CD4-positive, alpha-beta T cell (primary cell): Measurements from ENCODE around the gene OR52W1. TPM values are rescaled to one million over a fixed set of nuclear protein-coding genes. Genes with fewer than 3 reads are reported as not detected.
A peak's percentile ranks its signal among the peaks of the same experiment; 100 is the strongest.

ENCODE experiments used
- ATAC-seq: fragments of 200-7000 bp; cut with Tn5 transposase; one replicate; pipeline ENCODE4 v1.10.0; 2022; ENCODE audit warnings: mild to moderate bottlenecking; ENCODE audit not compliant: poor library complexity
- CTCF ChIA-PET: fragments of 350-600 bp; sonication (Branson Sonifier 250); formaldehyde crosslinking; loops from one replicate; lab custom pipeline; 2021; ENCODE audit warnings: antibody characterized with exemption, inconsistent platforms; lab: Charles Lee
- POLR2A ChIA-PET: fragments of 350-600 bp; sonication (Branson Sonifier 250); formaldehyde crosslinking; loops from one replicate; lab custom pipeline; 2021; ENCODE audit warnings: antibody characterized with exemption, inconsistent platforms; lab: Charles Lee
- DNase-seq, 14 experiments: peaks; one replicate each; pipeline ENCODE4 v3.0.0-alpha.2; 2013 to 2020; ENCODE audit warnings: mixed read lengths in 2 of 14
- H3K27ac ChIP-seq, 2 donors: one replicate each; pipeline versions ENCODE4 v1.5.1 to v1.7.0; 2013; ENCODE audit warnings: low read length in 2 of 2, low read depth in 1 of 2, mild to moderate bottlenecking in 1 of 2
- H3K27me3 ChIP-seq, 2 experiments: 1 replicate in 1 of 2; 2 replicates in 1 of 2; pipeline versions ENCODE4 v1.6.1 to v1.7.0; 2013; ENCODE audit warnings: low read length in 2 of 2, control low read depth in 1 of 2, mild to moderate bottlenecking in 1 of 2, moderate library complexity in 1 of 2; ENCODE audit not compliant: insufficient read depth in 2 of 2, control insufficient read depth in 1 of 2
- H3K36me3 ChIP-seq: one replicate; pipeline ENCODE4 v1.6.1; 2013; ENCODE audit warnings: low read length, control low read depth; ENCODE audit not compliant: insufficient read depth
- H3K4me1 ChIP-seq: one replicate; pipeline ENCODE4 v1.6.1; 2013; ENCODE audit warnings: low read length, control low read depth; ENCODE audit not compliant: insufficient read depth
- H3K4me3 ChIP-seq: one replicate; pipeline ENCODE4 v1.5.1; 2013; ENCODE audit warnings: mild to moderate bottlenecking, low read length, moderate library complexity
- H3K9me3 ChIP-seq, 2 experiments: 1 replicate in 1 of 2; 2 replicates in 1 of 2; pipeline versions ENCODE4 v1.6.1 to v1.7.0; 2013; ENCODE audit warnings: low read length in 2 of 2, mild to moderate bottlenecking in 2 of 2, control low read depth in 1 of 2, moderate library complexity in 1 of 2; ENCODE audit not compliant: control insufficient read depth in 1 of 2, insufficient read depth in 1 of 2
- H3K27ac Mint-ChIP-seq: one replicate; pipeline ENCODE4 v1.8.0; 2020; ENCODE audit warnings: mixed read lengths
- H3K27me3 Mint-ChIP-seq: one replicate; pipeline ENCODE4 v1.8.0; 2021; ENCODE audit warnings: mixed read lengths
- H3K36me3 Mint-ChIP-seq: one replicate; pipeline ENCODE4 v1.8.0; 2021; ENCODE audit warnings: low read depth, mixed read lengths
- H3K4me1 Mint-ChIP-seq: one replicate; pipeline ENCODE4 v1.8.0; 2021; ENCODE audit warnings: low read depth, mixed read lengths
- H3K4me3 Mint-ChIP-seq: one replicate; pipeline ENCODE4 v1.8.0; 2020; ENCODE audit warnings: mild to moderate bottlenecking, mixed read lengths
- H3K9me3 Mint-ChIP-seq: one replicate; pipeline ENCODE4 v1.8.0; 2020; ENCODE audit warnings: mixed read lengths
- CTCF ChIP-seq: fragments of 200-600 bp; IDR thresholded peaks from one replicate; pipeline ENCODE4 v1.8.0; 2022; ENCODE audit warnings: antibody characterized with exemption, mild to moderate bottlenecking
- intact Hi-C, 2 experiments: fragments of 100-400 bp; cut with DNase I in 1 of 2; cut with micrococcal nuclease in 1 of 2; formaldehyde crosslinking; loops; one replicate each; pipeline versions ENCODE4 v1.15.1 to v1.9.0; 2023 to 2025; cut with DNase I, micrococcal nuclease
- total RNA-seq, 174 experiments: library from RNA in 2 of 174; stranded (reverse) in 2 of 174; gene quantifications; one replicate each; pipeline ENCODE4 v1.2.3 and lab custom pipeline; 2021 to 2026

Gene OR52W1
- total RNA-seq, 2 experiments from 2014 or later: not detected

GRCh38 chr11:6217722-6218121 lies 18.7 kb downstream of the OR52W1 start:
- ATAC-seq (no peak), DNase-seq (no peak)
- Mint-ChIP-seq H3K4me1 (peaks cover 16% of the 10 kb centered on the region), H3K27ac (no peak overlapping the region), H3K9me3 (no peaks in the 10 kb centered on the region), H3K36me3 (peaks cover 78% of the 10 kb centered on the region), H3K4me3 (no peak overlapping the region), H3K27me3 (no peaks in the 10 kb centered on the region)
- H3K27ac ChIP-seq: no peak overlapping the region
- intact Hi-C loops: no loop called here
- H3K27me3 ChIP-seq: no peaks in the 10 kb centered on the region
- H3K36me3 ChIP-seq: peaks cover 81% of the 10 kb centered on the region
- ChIA-PET POLR2A (no interaction called here), CTCF (no interaction called here)
- no peaks in the 10 kb centered on the region for H3K9me3 ChIP-seq
- TF ChIP-seq CTCF: no peak
- H3K4me3 ChIP-seq: no peak overlapping the region
- H3K4me1 ChIP-seq: no peaks in the 10 kb centered on the region

GRCh38 chr11:6219359-6219758 lies 20.3 kb downstream of the OR52W1 start:
- no peak overlapping the region for H3K4me3 ChIP-seq
- ChIA-PET POLR2A (no interaction called here), CTCF (no interaction called here)
- no peak for ATAC-seq
- Mint-ChIP-seq H3K9me3 (no peaks in the 10 kb centered on the region), H3K36me3 (peaks cover 90% of the 10 kb centered on the region), H3K27ac (peak overlapping the region; percentile 6), H3K4me1 (peaks cover 16% of the 10 kb centered on the region), H3K4me3 (no peak overlapping the region), H3K27me3 (no peaks in the 10 kb centered on the region)
- intact Hi-C loops: no loop called here
- no peaks in the 10 kb centered on the region for H3K27me3 ChIP-seq
- DNase-seq: peak in 2 of 14 experiments; percentile 21 to 38
- no peak for TF ChIP-seq CTCF
- H3K36me3 ChIP-seq: peaks cover 87% of the 10 kb centered on the region
- no peak overlapping the region for H3K27ac ChIP-seq
- no peaks in the 10 kb centered on the region for H3K9me3 ChIP-seq
- no peaks in the 10 kb centered on the region for H3K4me1 ChIP-seq

- Mint-ChIP-seq H3K27ac (no peak overlapping the region), H3K36me3 (peaks cover 73% of the 10 kb centered on the region), H3K4me1 (peaks cover 51% of the 10 kb centered on the region), H3K9me3 (no peaks in the 10 kb centered on the region), H3K27me3 (no peaks in the 10 kb centered on the region), H3K4me3 (no peak overlapping the region)
- no peak overlapping the region for H3K4me3 ChIP-seq
- H3K4me1 ChIP-seq: no peaks in the 10 kb centered on the region
- intact Hi-C loops: no loop called here
- H3K9me3 ChIP-seq: no peaks in the 10 kb centered on the region
- no peak for TF ChIP-seq CTCF
- ChIA-PET CTCF (no interaction called here), POLR2A (no interaction called here)
- ATAC-seq: no peak
- no peak overlapping the region for H3K27ac ChIP-seq
- H3K27me3 ChIP-seq: no peaks in the 10 kb centered on the region
- peaks cover 58% of the 10 kb centered on the region for H3K36me3 ChIP-seq
- no peak for DNase-seq
Measured at GRCh38 chr11:6223854-6224253, 24.8 kb downstream of the OR52W1 start.
